ENCODE results near the gene TSPEAR.

- no peak for TF ChIP-seq CTCF (IDR thresholded peaks at IDR 0.05)
- TF ChIP-seq ZFX (IDR thresholded peaks at IDR 0.05; ENCODE audit: borderline replicate concordance) = no peak
These were observed 15.5 kb upstream of the TSPEAR start for GRCh38 chr21:44726826-44727225.

Measured in 22Rv1 (cell line).